ENCODE results near the gene GGPS1.

Gene GGPS1

GRCh38 chr1:235291599-235292091 is 36.7 kb upstream of the GGPS1 start:
- no peak for TF ChIP-seq TAF1 (IDR thresholded peaks at IDR 0.05; ENCODE audit: borderline replicate concordance, low read depth, low read length)
- no peak for TF ChIP-seq POLR2A (IDR thresholded peaks at IDR 0.05; ENCODE audit: low read depth, low read length)
- no peak for TF ChIP-seq POLR2AphosphoS5 (IDR thresholded peaks at IDR 0.05; ENCODE audit: low read depth, low read length)
- no peak for DNase-seq (ENCODE audit: insufficient read length)
- FAIRE-seq: no peak

- DNase-seq (ENCODE audit: insufficient read length) (no peak), FAIRE-seq (no peak)
- TF ChIP-seq TAF1 (IDR thresholded peaks at IDR 0.05; ENCODE audit: borderline replicate concordance, low read depth, low read length) (no peak), POLR2A (IDR thresholded peaks at IDR 0.05; ENCODE audit: low read depth, low read length) (no peak), POLR2AphosphoS5 (IDR thresholded peaks at IDR 0.05; ENCODE audit: low read depth, low read length) (no peak)
Observed at GRCh38 chr1:235292790-235293189, 35.6 kb upstream of the GGPS1 start.

- TF ChIP-seq POLR2A (IDR thresholded peaks at IDR 0.05; ENCODE audit: low read depth, low read length): no peak
- no peak for TF ChIP-seq POLR2AphosphoS5 (IDR thresholded peaks at IDR 0.05; ENCODE audit: low read depth, low read length)
- FAIRE-seq (no peak), DNase-seq (ENCODE audit: insufficient read length) (no peak)
Observed at GRCh38 chr1:235293322-235293942, 34.9 kb upstream of the GGPS1 start.

GRCh38 chr1:235295902-235296350 is 32.4 kb upstream of the GGPS1 start:
- DNase-seq (ENCODE audit: insufficient read length): no peak
- FAIRE-seq: no peak
- no peak for TF ChIP-seq POLR2AphosphoS5 (IDR thresholded peaks at IDR 0.05; ENCODE audit: low read depth, low read length)
- no peak for TF ChIP-seq POLR2A (IDR thresholded peaks at IDR 0.05; ENCODE audit: low read depth, low read length)
- no peak for TF ChIP-seq TAF1 (IDR thresholded peaks at IDR 0.05; ENCODE audit: borderline replicate concordance, low read depth, low read length)

GRCh38 chr1:235296729-235297128 is 31.6 kb upstream of the GGPS1 start:
- TF ChIP-seq POLR2AphosphoS5 (IDR thresholded peaks at IDR 0.05; ENCODE audit: low read depth, low read length) (no peak), POLR2A (IDR thresholded peaks at IDR 0.05; ENCODE audit: low read depth, low read length) (no peak), TAF1 (IDR thresholded peaks at IDR 0.05; ENCODE audit: borderline replicate concordance, low read depth, low read length) (no peak)
- no peak for DNase-seq (ENCODE audit: insufficient read length)
- FAIRE-seq: no peak

- FAIRE-seq: no peak
- no peak for DNase-seq (ENCODE audit: insufficient read length)
- no peak for TF ChIP-seq POLR2AphosphoS5 (IDR thresholded peaks at IDR 0.05; ENCODE audit: low read depth, low read length)
- no peak for TF ChIP-seq TAF1 (IDR thresholded peaks at IDR 0.05; ENCODE audit: borderline replicate concordance, low read depth, low read length)
- no peak for TF ChIP-seq POLR2A (IDR thresholded peaks at IDR 0.05; ENCODE audit: low read depth, low read length)
Observed at GRCh38 chr1:235297579-235297978, 30.8 kb upstream of the GGPS1 start.

- TF ChIP-seq POLR2AphosphoS5 (IDR thresholded peaks at IDR 0.05; ENCODE audit: low read depth, low read length): no peak
- no peak for TF ChIP-seq TAF1 (IDR thresholded peaks at IDR 0.05; ENCODE audit: borderline replicate concordance, low read depth, low read length)
- no peak for TF ChIP-seq POLR2A (IDR thresholded peaks at IDR 0.05; ENCODE audit: low read depth, low read length)
- peak; percentile 60 for FAIRE-seq
Observed at GRCh38 chr1:235298758-235299157, 29.6 kb upstream of the GGPS1 start.

GRCh38 chr1:235299169-235299858 is 29.1 kb upstream of the GGPS1 start:
- DNase-seq (ENCODE audit: insufficient read length) (no peak), FAIRE-seq (no peak)
- no peak for TF ChIP-seq POLR2AphosphoS5 (IDR thresholded peaks at IDR 0.05; ENCODE audit: low read depth, low read length)
- no peak for TF ChIP-seq POLR2A (IDR thresholded peaks at IDR 0.05; ENCODE audit: low read depth, low read length)
- TF ChIP-seq TAF1 (IDR thresholded peaks at IDR 0.05; ENCODE audit: borderline replicate concordance, low read depth, low read length): no peak

More at GRCh38 chr1:235298758-235299157, 29.6 kb upstream of the GGPS1 start:
- DNase-seq (ENCODE audit: insufficient read length): no peak

- DNase-seq (ENCODE audit: insufficient read length) (no peak), FAIRE-seq (no peak)
- TF ChIP-seq POLR2AphosphoS5 (IDR thresholded peaks at IDR 0.05; ENCODE audit: low read depth, low read length) (no peak), POLR2A (IDR thresholded peaks at IDR 0.05; ENCODE audit: low read depth, low read length) (no peak), TAF1 (IDR thresholded peaks at IDR 0.05; ENCODE audit: borderline replicate concordance, low read depth, low read length) (no peak)
Observed at GRCh38 chr1:235302143-235302542, 26.2 kb upstream of the GGPS1 start.

GRCh38 chr1:235304549-235305451 is 23.6 kb upstream of the GGPS1 start:
- peak; percentile 5 for FAIRE-seq
- no peak for TF ChIP-seq TAF1 (IDR thresholded peaks at IDR 0.05; ENCODE audit: borderline replicate concordance, low read depth, low read length)
- no peak for TF ChIP-seq POLR2A (IDR thresholded peaks at IDR 0.05; ENCODE audit: low read depth, low read length)
- no peak for TF ChIP-seq POLR2AphosphoS5 (IDR thresholded peaks at IDR 0.05; ENCODE audit: low read depth, low read length)
- no peak for DNase-seq (ENCODE audit: insufficient read length)
